GM12878 (cell line): Measurements from ENCODE around the gene COL2A1. TPM values are rescaled to one million over a fixed set of nuclear protein-coding genes. Genes with fewer than 3 reads are reported as not detected.

Source experiments
- ATAC-seq: fragments of 200-7000 bp; cut with Tn5 transposase; 3 replicates; pipeline ENCODE4 v1.9.1; 2020; ENCODE audit warnings: mild to moderate bottlenecking, moderate library complexity
- BruUV-seq: library from RNA; stranded (reverse); fragments of 400-500 nt; replicated peaks from 2 replicates; lab custom pipeline; 2021; lab: Mats Ljungman, UMichigan
- CTCF ChIA-PET: fragments of 300-600 bp; sonication (Branson Sonifier 250); formaldehyde crosslinking; extraction: SDS; loops from one replicate; lab custom pipeline; 2021; ENCODE audit warnings: inconsistent platforms; lab: Yijun Ruan, JAX
- POLR2A ChIA-PET: fragments of 350-600 bp; formaldehyde crosslinking; extraction: SDS; loops from one replicate; lab custom pipeline; 2021; ENCODE audit warnings: inconsistent platforms; lab: Charles Lee
- RAD21 ChIA-PET: fragments of 300-600 bp; sonication (Branson Sonifier 250); formaldehyde crosslinking; loops from one replicate; lab custom pipeline; 2023; ENCODE audit warnings: antibody characterized with exemption; ENCODE audit not compliant: unreplicated experiment; lab: Charles Lee
- SMC1A ChIA-PET: fragments of 300-600 bp; sonication (Branson Sonifier 250); formaldehyde crosslinking; loops from one replicate; lab custom pipeline; 2023; ENCODE audit not compliant: unreplicated experiment, uncharacterized antibody; lab: Charles Lee
- DNase-seq: peaks from one replicate; pipeline ENCODE4 v3.0.0-alpha.2; 2011; ENCODE audit warnings: low read depth, low spot score
- FAIRE-seq: peaks from 3 replicates; lab custom pipeline; 2011; peaks lifted over from hg19 to GRCh38; lab: Jason Lieb, UNC
- H2AFZ ChIP-seq: 2 replicates; pipeline ENCODE4 v1.6.0; 2011; ENCODE audit warnings: low read depth, low read length, control low read depth; ENCODE audit not compliant: control insufficient read depth
- H3K27ac ChIP-seq: 2 replicates; pipeline ENCODE4 v1.5.1; 2011; ENCODE audit warnings: control low read depth; ENCODE audit not compliant: control insufficient read depth, insufficient read depth
- H3K27me3 ChIP-seq, 2 experiments: replicated peaks in 1 of 2; 2 replicates each; pipeline versions ENCODE4 v1.6.0 to v1.6.1; 2011; ENCODE audit warnings: low read length in 1 of 2; ENCODE audit not compliant: control insufficient read depth in 2 of 2, insufficient read depth in 2 of 2
- H3K36me3 ChIP-seq, 2 experiments: 2 replicates each; pipeline ENCODE4 v1.5.1; 2011; ENCODE audit warnings: low read length in 1 of 2; ENCODE audit not compliant: control insufficient read depth in 2 of 2, insufficient read depth in 2 of 2
- H3K4me1 ChIP-seq: 2 replicates; pipeline ENCODE4 v1.6.1; 2011; ENCODE audit warnings: mild to moderate bottlenecking, low read length, moderate library complexity, mixed read lengths; ENCODE audit not compliant: control insufficient read depth, insufficient read depth
- H3K4me2 ChIP-seq: 2 replicates; pipeline ENCODE4 v1.6.0; 2011; ENCODE audit warnings: control low read depth; ENCODE audit not compliant: control insufficient read depth, insufficient read depth
- H3K4me3 ChIP-seq: fragments of 200-600 bp; sonication (generic); 2 replicates; pipeline ENCODE4 v1.5.1; 2016
- H3K79me2 ChIP-seq: 2 replicates; pipeline ENCODE4 v1.6.0; 2011; ENCODE audit warnings: low read length; ENCODE audit not compliant: control insufficient read depth, insufficient read depth
- H3K9ac ChIP-seq: 2 replicates; pipeline ENCODE4 v1.8.0; 2011; ENCODE audit warnings: low read length, control low read depth, mixed read lengths; ENCODE audit not compliant: control insufficient read depth, insufficient read depth
- H3K9me3 ChIP-seq: replicated peaks from 3 replicates; pipeline ENCODE4 v1.5.1; 2011; ENCODE audit warnings: mild to moderate bottlenecking, low read length; ENCODE audit not compliant: control insufficient read depth, insufficient read depth
- H4K20me1 ChIP-seq: 2 replicates; pipeline ENCODE4 v1.6.0; 2011; ENCODE audit not compliant: control insufficient read depth, insufficient read depth
- BRCA1 ChIP-seq: IDR thresholded peaks from 2 replicates; pipeline ENCODE4 v1.6.1; 2011; ENCODE audit warnings: low read depth, low read length, improper control_type of control experiment
- CEBPB ChIP-seq, 2 experiments: fragments of 150-350 bp in 1 of 2; IDR thresholded peaks; 2 replicates each; pipeline ENCODE4 v1.6.1; 2012 to 2014; ENCODE audit warnings: low read depth in 2 of 2, low read length in 2 of 2, borderline replicate concordance in 1 of 2, inconsistent platforms in 1 of 2
- SMARCA5 ChIP-seq: fragments of 450-650 bp; IDR thresholded peaks from 2 replicates; pipeline ENCODE4 v1.6.1; 2017; ENCODE audit warnings: mild to moderate bottlenecking
- STAT1 ChIP-seq: fragments of 450-650 bp; conservative IDR thresholded peaks from 2 replicates; pipeline ENCODE4 v1.6.1; 2014; ENCODE audit warnings: antibody characterized with exemption, mild to moderate bottlenecking
- SUPT20H ChIP-seq: IDR thresholded peaks from 2 replicates; pipeline ENCODE4 v1.6.1; 2011; ENCODE audit warnings: low read depth, mild to moderate bottlenecking, low read length, moderate library complexity, borderline replicate concordance; ENCODE audit not compliant: control insufficient read depth
- WRNIP1 ChIP-seq: IDR thresholded peaks from 2 replicates; pipeline ENCODE4 v1.6.1; 2011; ENCODE audit warnings: low read depth, low read length, improper control_type of control experiment, borderline replicate concordance
- WGBS: methylation state at CpG from one replicate; pipeline ENCODE4 v1.1.6; 2016; ENCODE audit warnings: low lambda C conversion rate; ENCODE audit not compliant: insufficient replicate concordance, insufficient coverage; ENCODE audit errors: missing lambda C conversion rate; 5-methylcytosine and 5-hydroxymethylcytosine counted together
- in situ Hi-C: fragments of 300-500 bp; cut with MboI; formaldehyde crosslinking; loops from 9 replicates; pipeline ENCODE4 v1.14.3; 2018; ENCODE audit warnings: mixed read lengths
- intact Hi-C: fragments of 100-400 bp; cut with micrococcal nuclease; formaldehyde crosslinking; loops from one replicate; pipeline ENCODE4 v1.14.2; 2022; ENCODE audit not compliant: unreplicated experiment
- polyA plus RNA-seq, 11 experiments: library from polyadenylated mRNA; depleted of rRNA in 4 of 11; unstranded in 6 of 11; stranded (reverse) in 5 of 11; fragments of >200 nt; fragmentation: Nextera tagmentation in 4 of 11; fragmentation: Illumina TruSeq in 1 of 11; extraction: Ambion mirVana in 4 of 11; extraction: Trizol in 1 of 11; gene quantifications; 1 replicate in 1 of 11; 2 replicates in 10 of 11; pipeline versions ENCODE4 v1.2.1 to v1.2.3, GENCODE V29; 2011 to 2016; ENCODE audit warnings: inconsistent platforms in 2 of 11, missing spikeins in 2 of 11, low read depth in 1 of 11
- total RNA-seq, 4 experiments: library from RNA; depleted of rRNA in 3 of 4; stranded (reverse); fragments of >200 nt in 3 of 4; fragmentation: Illumina TruSeq in 1 of 4; extraction: Trizol in 1 of 4; gene quantifications; 2 replicates each; pipeline versions ENCODE4 v1.2.1 to v1.2.3, GENCODE V29; 2013 to 2021

Gene COL2A1
- total and polyA plus RNA-seq, 10 of the 15 experiments (the other 5 are each of a cell fraction or from before 2014, with no cell fraction given) = 0.06 to 0.67 (median 0.19) TPM; not detected in 1

GRCh38 chr12:47967461-47968321 is 36.6 kb downstream of the COL2A1 start (continued):
- TF ChIP-seq STAT1 = no peak
- no peak for TF ChIP-seq WRNIP1
- TF ChIP-seq CEBPB (IDR thresholded peaks at IDR 0.05; ENCODE audit: borderline replicate concordance in 1 of 2, low read depth in 2 of 2, low read length in 2 of 2) = no peak

- CTCF ChIA-PET = interaction anchor here (0.6 to 3.2 kb wide), 8 partner anchors 11 to 202 kb away, joined by 3 to 16 read pairs (median 5); partner anchors contain the start of gene ASB8
- no peak for ATAC-seq
- TF ChIP-seq SUPT20H (no peak), BRCA1 (no peak), SMARCA5 (no peak)
- intact Hi-C loops = no loop called here
- SMC1A ChIA-PET = interaction anchor here (2.2 kb wide), 1 partner anchor 11 kb away, joined by 4 read pairs; no protein-coding TSS in a partner anchor
- Histone ChIP-seq H3K4me2 (0 out of 2 replicates have a peak overlapping the region, but pooled peaks have one; percentile 41), H3K4me3 (no peak overlapping the region), H4K20me1 (no peaks in the 10 kb centered on the region; the same call in 1 of the 2 replicates), H3K9me3 (no peaks in the 10 kb centered on the region), H2AFZ (no peak overlapping the region), H3K27ac (no peak overlapping the region), H3K27me3 (no peaks in the 10 kb centered on the region; a peak in 1 of 4 replicates), H3K9ac (no peak overlapping the region), H3K79me2 (peaks cover 6% of the 10 kb centered on the region), H3K36me3 (peaks cover 0 to 12% of the 10 kb centered on the region in 2 experiments; a peak in 2 of 4 replicates), H3K4me1 (peaks cover 3% of the 10 kb centered on the region)
- in situ Hi-C loops = loop anchor here (5.0 kb wide), 1 partner anchor 197 kb away; no protein-coding TSS in a partner anchor
- FAIRE-seq = no peak
- 94% methylated on average over 3 of the region's 3 CpGs for WGBS
- BruUV-seq = no TSS peak
- RAD21 ChIA-PET = interaction anchor here (2.4 kb wide), 1 partner anchor 199 kb away, joined by 7 read pairs; no protein-coding TSS in a partner anchor
- no peak for DNase-seq
- POLR2A ChIA-PET = interaction anchor here (0.5 to 0.8 kb wide), 2 partner anchors 188 to 233 kb away, joined by 3 read pairs; no protein-coding TSS in a partner anchor
These were observed 38.7 kb downstream of the COL2A1 start for GRCh38 chr12:47965581-47965980.
